CD4-positive, alpha-beta memory T cell (primary cell): ENCODE results near the gene DDHD1. TPM values are rescaled to one million over a fixed set of nuclear protein-coding genes. Genes with fewer than 3 reads are reported as not detected.
"Not testable (repeated sequence)": the region's sequence is repeated elsewhere in the genome, so short reads cannot be mapped to it uniquely, and the experiment has no call there.

Experiments
- CTCF ChIA-PET: fragments of 350-600 bp; sonication (Branson Sonifier 250); formaldehyde crosslinking; loops from one replicate; lab custom pipeline; 2021; ENCODE audit warnings: inconsistent platforms; ENCODE audit not compliant: partially characterized antibody; lab: Charles Lee
- POLR2A ChIA-PET: fragments of 350-600 bp; sonication (Branson Sonifier 250); formaldehyde crosslinking; loops from one replicate; lab custom pipeline; 2021; ENCODE audit not compliant: partially characterized antibody; lab: Charles Lee
- DNase-seq, 5 donors: peaks; one replicate each; pipeline versions ENCODE4 v3.0.0 to v3.0.0-alpha.2; 2020 to 2022; ENCODE audit warnings: mixed read lengths in 1 of 5
- H3K27ac ChIP-seq: one replicate; pipeline ENCODE4 v1.7.0; 2013; ENCODE audit warnings: low read depth, low read length
- H3K27me3 ChIP-seq: 2 replicates; pipeline ENCODE4 v1.7.0; 2013; ENCODE audit warnings: mild to moderate bottlenecking, low read length, moderate library complexity; ENCODE audit not compliant: insufficient read depth
- H3K36me3 ChIP-seq: 2 replicates; pipeline ENCODE4 v1.7.0; 2013; ENCODE audit warnings: mild to moderate bottlenecking, low read length, moderate library complexity; ENCODE audit not compliant: insufficient read depth
- H3K4me1 ChIP-seq: 2 replicates; pipeline ENCODE4 v1.7.0; 2013; ENCODE audit warnings: mild to moderate bottlenecking, low read length, moderate library complexity; ENCODE audit not compliant: insufficient read depth
- H3K4me3 ChIP-seq, 2 donors: one replicate each; pipeline ENCODE4 v1.7.0; 2013; ENCODE audit warnings: low read length in 2 of 2, mild to moderate bottlenecking in 1 of 2
- H3K9me3 ChIP-seq, 2 donors: one replicate each; pipeline ENCODE4 v1.7.0; 2013; ENCODE audit warnings: low read length in 2 of 2, control low read depth in 1 of 2; ENCODE audit not compliant: control insufficient read depth in 1 of 2
- H3K27ac Mint-ChIP-seq, 7 donors: one replicate each; pipeline ENCODE4 v1.8.0; 2020 to 2021; ENCODE audit warnings: mixed read lengths in 7 of 7, mild to moderate bottlenecking in 6 of 7, inconsistent platforms in 3 of 7, moderate library complexity in 3 of 7
- H3K27me3 Mint-ChIP-seq, 2 donors: one replicate each; pipeline ENCODE4 v1.8.0; 2020 to 2021; ENCODE audit warnings: mixed read lengths in 2 of 2
- H3K36me3 Mint-ChIP-seq, 2 donors: one replicate each; pipeline ENCODE4 v1.8.0; 2020 to 2021; ENCODE audit warnings: mixed read lengths in 2 of 2, inconsistent platforms in 1 of 2, mild to moderate bottlenecking in 1 of 2
- H3K4me1 Mint-ChIP-seq, 4 donors: one replicate each; pipeline ENCODE4 v1.8.0; 2020 to 2021; ENCODE audit warnings: mixed read lengths in 4 of 4, mild to moderate bottlenecking in 1 of 4
- H3K4me3 Mint-ChIP-seq, 8 donors: one replicate each; pipeline ENCODE4 v1.8.0; 2020 to 2021; ENCODE audit warnings: mixed read lengths in 8 of 8, mild to moderate bottlenecking in 7 of 8, moderate library complexity in 6 of 8, inconsistent platforms in 3 of 8
- H3K9me3 Mint-ChIP-seq, 8 donors: one replicate each; pipeline ENCODE4 v1.8.0; 2020 to 2021; ENCODE audit warnings: mixed read lengths in 8 of 8, mild to moderate bottlenecking in 5 of 8, inconsistent platforms in 3 of 8, moderate library complexity in 1 of 8
- intact Hi-C: fragments of 100-400 bp; cut with micrococcal nuclease; formaldehyde crosslinking; loops from one replicate; pipeline ENCODE4 v1.15.1; 2023
- polyA plus RNA-seq, 2 donors: library from polyadenylated mRNA; unstranded; fragments of 300-500 nt; fragmentation: Illumina TruSeq; gene quantifications; one replicate each; pipeline ENCODE4 v1.2.3, GENCODE V29; 2021
- total RNA-seq, 2 experiments: library from RNA; stranded (reverse); gene quantifications; one replicate each; pipeline ENCODE4 v1.2.3, GENCODE V29; 2021

Gene DDHD1
- total and polyA plus RNA-seq, 4 experiments from 2014 or later, result 3.5 to 53.5 (median 28.3) TPM

DNA sequence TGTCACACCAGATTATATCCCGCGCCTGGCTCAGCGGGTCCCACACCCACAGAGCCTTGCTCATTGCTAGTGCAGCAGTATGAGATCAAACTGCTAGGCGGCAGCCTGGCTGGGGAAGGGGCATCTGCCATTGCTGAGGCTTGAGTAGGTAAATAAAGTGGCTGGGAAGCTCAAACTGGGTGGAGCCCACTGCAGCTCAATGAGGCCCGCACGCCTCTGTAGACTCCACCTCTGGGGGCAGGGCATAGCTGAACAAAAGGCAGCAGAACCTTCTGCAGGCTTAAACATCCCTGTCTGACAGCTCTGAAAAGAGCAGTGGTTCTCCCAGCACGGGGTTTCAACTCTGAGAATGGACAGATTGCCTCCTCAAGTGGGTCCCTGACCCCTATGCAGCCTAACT, 68.2 kb downstream of the DDHD1 start:
- H3K4me3 Mint-ChIP-seq, H3K27me3 ChIP-seq, intact Hi-C loops, H3K9me3 ChIP-seq, CTCF ChIA-PET, H3K9me3 Mint-ChIP-seq, H3K4me3 ChIP-seq, DNase-seq, H3K27ac ChIP-seq, H3K4me1 ChIP-seq, H3K36me3 ChIP-seq, H3K27me3 Mint-ChIP-seq, H3K27ac Mint-ChIP-seq: not testable (repeated sequence)
- Mint-ChIP-seq H3K36me3 (peaks cover 68 to 72% of the 10 kb centered on the region in 2 donors), H3K4me1 (peaks cover 7 to 17% (median 15%) of the 10 kb centered on the region in 4 donors)
- POLR2A ChIA-PET, result interaction anchor here (1.4 kb wide), 1 partner anchor 67 kb away, joined by 3 read pairs; no protein-coding TSS in a partner anchor

DNA sequence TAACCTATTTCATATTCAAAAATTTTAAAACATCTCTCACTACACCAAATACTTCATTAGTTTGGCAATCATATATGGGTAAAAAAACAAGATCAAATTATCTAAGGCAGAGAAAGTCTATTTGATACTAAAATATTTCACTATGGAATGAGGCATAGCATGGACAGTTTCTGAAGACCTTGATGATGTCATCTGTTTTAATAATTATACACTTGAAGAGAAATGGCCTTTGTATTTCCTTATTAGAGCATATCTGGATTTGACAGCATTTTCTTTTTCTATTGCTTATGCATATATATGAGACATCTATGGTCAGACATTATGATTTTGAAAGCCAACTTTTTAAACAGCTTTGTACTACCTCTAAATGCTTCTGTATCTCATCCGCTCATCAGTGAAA, 88.6 kb downstream of the DDHD1 start:
- Mint-ChIP-seq H3K4me1 (peaks cover 0 to 1% (median 0%) of the 10 kb centered on the region in 4 donors), H3K27me3 (no peaks in the 10 kb centered on the region), H3K27ac (peak overlapping the region in 2 of 7 donors; percentile 5 to 78), H3K9me3 (no peaks in the 10 kb centered on the region), H3K4me3 (no peak overlapping the region), H3K36me3 (peaks cover 22 to 26% of the 10 kb centered on the region in 2 donors)
- Histone ChIP-seq H3K27me3 (no peaks in the 10 kb centered on the region), H3K27ac (no peak overlapping the region), H3K36me3 (no peaks in the 10 kb centered on the region), H3K4me1 (no peaks in the 10 kb centered on the region), H3K4me3 (no peak overlapping the region), H3K9me3 (no peaks in the 10 kb centered on the region)
- CTCF ChIA-PET, result interaction anchor here (3.2 kb wide), 1 partner anchor 10 kb away, joined by 14 read pairs; no protein-coding TSS in a partner anchor
- intact Hi-C loops, result no loop called here
- POLR2A ChIA-PET, result no interaction called here
- no peak for DNase-seq

DNA sequence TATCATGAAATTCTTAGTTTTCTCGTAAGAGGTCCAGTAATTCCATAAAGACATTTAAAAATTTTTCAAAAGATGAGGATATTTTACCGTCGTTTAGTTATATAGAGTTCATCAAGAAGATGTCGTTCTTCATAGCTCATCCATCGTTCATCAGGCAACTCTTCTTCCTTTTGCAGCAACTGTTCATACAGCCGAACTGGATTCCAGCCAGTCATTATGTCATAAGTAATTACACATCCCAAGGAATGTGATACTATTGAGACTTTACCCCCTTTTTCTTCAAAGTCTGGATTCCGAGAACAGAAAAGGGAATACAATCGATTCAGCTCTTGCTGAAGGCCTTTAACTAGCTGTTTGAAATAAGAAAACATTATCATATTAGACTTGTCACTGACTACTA, 90.3 kb downstream of the DDHD1 start:
- no peak for DNase-seq
- Histone ChIP-seq H3K4me1 (no peaks in the 10 kb centered on the region), H3K4me3 (no peak overlapping the region), H3K27me3 (no peaks in the 10 kb centered on the region), H3K27ac (no peak overlapping the region), H3K9me3 (no peaks in the 10 kb centered on the region), H3K36me3 (no peaks in the 10 kb centered on the region)
- H3K27me3 Mint-ChIP-seq, result no peaks in the 10 kb centered on the region
- intact Hi-C loops, result no loop called here
- peaks cover 21% of the 10 kb centered on the region in 2 donors for H3K36me3 Mint-ChIP-seq
- no peaks in the 10 kb centered on the region for H3K9me3 Mint-ChIP-seq
- H3K4me3 Mint-ChIP-seq, result no peak overlapping the region
- H3K4me1 Mint-ChIP-seq, result peaks cover 0 to 1% (median 0%) of the 10 kb centered on the region in 4 donors
- POLR2A ChIA-PET, result no interaction called here
- CTCF ChIA-PET, result no interaction called here
- H3K27ac Mint-ChIP-seq, result no peak overlapping the region

DNA sequence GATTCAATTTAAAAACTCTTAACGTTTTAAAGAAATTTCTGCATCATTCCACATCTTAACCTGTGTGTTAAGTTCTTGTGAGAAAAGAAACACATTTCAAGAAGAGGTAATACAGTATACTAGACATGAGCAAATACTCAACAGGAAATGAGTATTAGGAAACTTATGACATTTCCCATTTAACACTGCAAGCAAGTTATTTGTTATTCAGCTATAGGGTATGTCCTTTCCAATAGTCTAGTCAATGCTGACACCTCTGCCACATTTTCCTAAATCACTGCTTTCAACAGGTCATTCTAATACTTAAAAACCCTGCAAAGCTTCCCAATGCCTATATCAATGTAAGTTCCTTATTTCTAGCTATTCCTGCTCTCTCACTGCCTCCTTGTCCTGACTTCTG, 93.1 kb downstream of the DDHD1 start:
- no peak overlapping the region for H3K4me3 ChIP-seq
- H3K36me3 Mint-ChIP-seq, result peaks cover 21 to 24% of the 10 kb centered on the region in 2 donors
- H3K9me3 Mint-ChIP-seq, result no peaks in the 10 kb centered on the region
- intact Hi-C loops, result no loop called here
- POLR2A ChIA-PET, result no interaction called here
- no peak overlapping the region for H3K4me3 Mint-ChIP-seq
- peak overlapping the region in 1 of 7 donors; percentile 51 for H3K27ac Mint-ChIP-seq
- CTCF ChIA-PET, result no interaction called here
- H3K4me1 Mint-ChIP-seq, result peaks cover 0 to 2% (median under 1%) of the 10 kb centered on the region in 4 donors
- H3K27me3 Mint-ChIP-seq, result no peaks in the 10 kb centered on the region
- H3K27ac ChIP-seq, result no peak overlapping the region
- no peaks in the 10 kb centered on the region for H3K36me3 ChIP-seq
- no peak for DNase-seq
- H3K9me3 ChIP-seq, result no peaks in the 10 kb centered on the region
- no peaks in the 10 kb centered on the region for H3K27me3 ChIP-seq
- no peaks in the 10 kb centered on the region for H3K4me1 ChIP-seq

DNA sequence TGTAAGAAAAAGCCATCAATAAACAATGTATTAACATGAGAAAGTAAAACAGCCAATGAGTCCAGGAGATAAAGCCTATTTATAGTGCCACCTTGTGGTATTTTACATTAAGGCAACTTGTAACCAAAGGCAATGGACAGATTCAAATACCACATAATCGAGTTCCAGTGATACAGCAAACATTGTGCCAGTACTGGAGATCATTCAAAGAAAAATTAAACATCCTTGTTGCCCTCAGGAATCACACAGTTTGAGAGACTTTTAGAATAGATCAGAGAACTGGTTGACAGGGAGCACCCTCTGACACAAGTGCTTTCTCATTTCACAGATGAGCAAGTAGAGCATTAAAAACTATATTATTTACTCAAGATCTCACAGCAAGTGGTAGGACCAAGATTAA, 98.1 kb downstream of the DDHD1 start:
- H3K27me3 Mint-ChIP-seq, result no peaks in the 10 kb centered on the region
- no peak overlapping the region for H3K4me3 Mint-ChIP-seq
- H3K4me1 ChIP-seq, result no peaks in the 10 kb centered on the region
- intact Hi-C loops, result loop anchor here (1.0 to 5.0 kb wide), 2 partner anchors 97 to 232 kb away; partner anchors contain the start of gene DDHD1
- peak overlapping the region in 3 of 7 donors; percentile 30 to 66 (median 31) for H3K27ac Mint-ChIP-seq
- H3K4me1 Mint-ChIP-seq, result peaks cover 0 to 3% (median under 1%) of the 10 kb centered on the region in 4 donors
- no peaks in the 10 kb centered on the region for H3K9me3 ChIP-seq
- ChIA-PET POLR2A (interaction anchor here (0.9 kb wide), 1 partner anchor 98 kb away, joined by 3 read pairs; the partner anchor contains the start of gene DDHD1), CTCF (interaction anchor here (0.7 to 4.4 kb wide), 17 partner anchors 10 to 234 kb away, joined by 3 to 23 read pairs (median 5); partner anchors contain the start of gene DDHD1)
- peaks cover 18% of the 10 kb centered on the region for H3K36me3 ChIP-seq
- peaks cover 23 to 30% of the 10 kb centered on the region in 2 donors for H3K36me3 Mint-ChIP-seq
- H3K27ac ChIP-seq, result no peak overlapping the region
- H3K27me3 ChIP-seq, result no peaks in the 10 kb centered on the region
- no peak overlapping the region for H3K4me3 ChIP-seq
- peak in 4 of 5 donors; percentile 20 to 39 (median 30) for DNase-seq
- no peaks in the 10 kb centered on the region for H3K9me3 Mint-ChIP-seq

DNA sequence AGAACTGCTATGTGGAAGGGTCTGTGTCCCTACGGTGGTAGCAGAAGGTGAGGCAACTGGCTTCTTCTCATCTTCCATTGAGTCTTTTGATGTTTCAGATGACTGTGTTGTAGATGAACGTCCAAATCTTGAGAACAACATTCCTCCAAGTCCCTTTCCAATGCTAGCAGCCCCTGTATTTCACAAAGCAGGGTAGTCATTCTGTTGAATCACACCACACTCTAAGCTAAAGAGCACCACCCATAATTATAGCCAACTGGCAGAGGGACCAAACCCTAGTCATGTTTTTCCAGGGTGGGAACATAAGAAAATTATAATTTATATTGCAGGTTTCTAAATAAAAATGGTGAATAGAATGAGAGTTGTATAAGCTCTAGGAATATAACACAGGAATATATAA, 98.7 kb downstream of the DDHD1 start:
- no peak overlapping the region for H3K27ac Mint-ChIP-seq
- intact Hi-C loops, result no loop called here
- peaks cover 0 to 3% (median under 1%) of the 10 kb centered on the region in 4 donors for H3K4me1 Mint-ChIP-seq
- no peak overlapping the region for H3K4me3 Mint-ChIP-seq
- CTCF ChIA-PET, result interaction anchor here (0.7 to 4.4 kb wide), 14 partner anchors 10 to 231 kb away, joined by 3 to 23 read pairs (median 5); partner anchors contain the start of gene DDHD1
- POLR2A ChIA-PET, result interaction anchor here (2.1 kb wide), 1 partner anchor 99 kb away, joined by 4 read pairs; no protein-coding TSS in a partner anchor
- no peak for DNase-seq
- Histone ChIP-seq H3K27ac (no peak overlapping the region), H3K36me3 (peaks cover 22% of the 10 kb centered on the region), H3K4me1 (no peaks in the 10 kb centered on the region), H3K9me3 (no peaks in the 10 kb centered on the region), H3K27me3 (no peaks in the 10 kb centered on the region), H3K4me3 (no peak overlapping the region)
- H3K9me3 Mint-ChIP-seq, result no peaks in the 10 kb centered on the region
- H3K36me3 Mint-ChIP-seq, result peaks cover 27 to 35% of the 10 kb centered on the region in 2 donors
- H3K27me3 Mint-ChIP-seq, result no peaks in the 10 kb centered on the region

DNA sequence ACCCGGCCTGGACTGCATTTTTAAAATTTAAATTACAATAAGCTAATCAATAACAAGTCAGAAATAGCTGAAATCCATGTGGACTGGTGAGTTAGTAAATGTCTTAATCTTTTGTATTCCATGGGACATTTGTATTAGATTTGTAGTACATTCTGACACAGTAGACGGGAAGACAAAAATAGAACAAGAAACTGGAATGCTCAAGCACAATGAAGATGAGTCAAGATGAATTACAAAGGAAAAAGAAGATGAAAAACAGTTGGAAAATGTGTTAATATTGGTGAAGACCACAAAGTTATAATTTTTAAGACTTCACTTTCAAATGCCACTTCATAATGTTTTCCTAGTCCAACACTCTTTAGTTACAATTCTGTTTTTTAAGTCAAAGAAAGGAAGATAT, 104.5 kb downstream of the DDHD1 start:
- Mint-ChIP-seq H3K27me3 (no peaks in the 10 kb centered on the region), H3K36me3 (peaks cover 38 to 44% of the 10 kb centered on the region in 2 donors), H3K27ac (no peak overlapping the region), H3K4me1 (no peaks in the 10 kb centered on the region), H3K4me3 (no peak overlapping the region), H3K9me3 (no peaks in the 10 kb centered on the region)
- Histone ChIP-seq H3K27me3 (no peaks in the 10 kb centered on the region), H3K4me3 (no peak overlapping the region), H3K36me3 (peaks cover 19% of the 10 kb centered on the region), H3K9me3 (no peaks in the 10 kb centered on the region), H3K4me1 (no peaks in the 10 kb centered on the region), H3K27ac (no peak overlapping the region)
- ChIA-PET POLR2A (no interaction called here), CTCF (no interaction called here)
- intact Hi-C loops, result no loop called here
- DNase-seq, result no peak
